GM19025 (cell line): ENCODE results near the gene RFFL.

ENCODE experiments used
- ATAC-seq: cut with Tn5 transposase; IDR thresholded peaks from one replicate; pipeline ENCODE4 v1.9.1; 2021; ENCODE audit warnings: mild to moderate bottlenecking, low read depth, moderate library complexity; ENCODE audit not compliant: unreplicated experiment

Gene RFFL

GRCh38 chr17:35082073-35082657 is 18.7 kb upstream of the RFFL start:
- no peak for ATAC-seq

GRCh38 chr17:35081638-35082037 is 18.1 kb upstream of the RFFL start:
- no peak for ATAC-seq

- peak; percentile 67 for ATAC-seq
Observed at GRCh38 chr17:35080536-35080935, 17.0 kb upstream of the RFFL start.

GRCh38 chr17:35079547-35080423 is 16.3 kb upstream of the RFFL start:
- ATAC-seq: no peak

- no peak for ATAC-seq
Observed at GRCh38 chr17:35076874-35077273, 13.4 kb upstream of the RFFL start.

- no peak for ATAC-seq
Observed at GRCh38 chr17:35074711-35075707, 11.5 kb upstream of the RFFL start.

- ATAC-seq: no peak
Observed at GRCh38 chr17:35073991-35074627, 10.6 kb upstream of the RFFL start.

- no peak for ATAC-seq
Observed at GRCh38 chr17:35073183-35073790, 9.8 kb upstream of the RFFL start.

GRCh38 chr17:35069311-35069710 is 5.8 kb upstream of the RFFL start:
- ATAC-seq: no peak

GRCh38 chr17:35068249-35068648 is 4.7 kb upstream of the RFFL start:
- no peak for ATAC-seq

- ATAC-seq: no peak
Observed at GRCh38 chr17:35065880-35066279, 2.4 kb upstream of the RFFL start.

- no peak for ATAC-seq
Observed at GRCh38 chr17:35064516-35065215, 1.2 kb upstream of the RFFL start.

GRCh38 chr17:35062308-35062707 is 1.2 kb downstream of the RFFL start:
- no peak for ATAC-seq

GRCh38 chr17:35057332-35057915 is 6.1 kb downstream of the RFFL start:
- ATAC-seq: no peak

- no peak for ATAC-seq
Observed at GRCh38 chr17:35056013-35056412, 7.5 kb downstream of the RFFL start.

GRCh38 chr17:35053204-35053603 is 10.3 kb downstream of the RFFL start:
- no peak for ATAC-seq

- ATAC-seq: no peak
Observed at GRCh38 chr17:35052780-35053179, 10.7 kb downstream of the RFFL start.

GRCh38 chr17:35052241-35052610 is 11.3 kb downstream of the RFFL start:
- ATAC-seq: no peak

GRCh38 chr17:35051579-35052240 is 11.8 kb downstream of the RFFL start:
- ATAC-seq: no peak
